ENCODE data around the gene SGCA. TPM values are rescaled to one million over a fixed set of nuclear protein-coding genes. Genes with fewer than 3 reads are reported as not detected.
A peak's percentile ranks its signal among the peaks of the same experiment; 100 is the strongest.

The SGCA gene
- total RNA-seq, 1 donor from 2014 or later, result 1.7 TPM

DNA sequence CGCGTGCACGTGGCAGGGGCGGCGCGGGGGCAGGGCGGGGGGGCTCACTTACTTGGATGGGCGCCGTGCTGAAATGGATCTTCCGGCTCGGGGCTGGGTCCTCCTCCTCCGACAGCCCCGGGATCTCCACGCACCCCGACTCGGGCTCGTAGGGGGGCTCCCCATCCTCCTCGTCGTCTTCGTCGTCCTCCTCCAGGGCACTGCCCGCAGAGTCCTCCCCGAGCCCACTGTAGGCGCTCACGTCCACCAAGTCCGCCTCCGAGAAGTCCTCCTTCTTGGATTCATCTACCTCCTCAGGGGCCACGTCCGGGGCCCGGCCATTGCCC lies 16.8 kb upstream of the SGCA start:
- H3K4me1 Mint-ChIP-seq, result peaks cover 45% of the 10 kb centered on the region

DNA sequence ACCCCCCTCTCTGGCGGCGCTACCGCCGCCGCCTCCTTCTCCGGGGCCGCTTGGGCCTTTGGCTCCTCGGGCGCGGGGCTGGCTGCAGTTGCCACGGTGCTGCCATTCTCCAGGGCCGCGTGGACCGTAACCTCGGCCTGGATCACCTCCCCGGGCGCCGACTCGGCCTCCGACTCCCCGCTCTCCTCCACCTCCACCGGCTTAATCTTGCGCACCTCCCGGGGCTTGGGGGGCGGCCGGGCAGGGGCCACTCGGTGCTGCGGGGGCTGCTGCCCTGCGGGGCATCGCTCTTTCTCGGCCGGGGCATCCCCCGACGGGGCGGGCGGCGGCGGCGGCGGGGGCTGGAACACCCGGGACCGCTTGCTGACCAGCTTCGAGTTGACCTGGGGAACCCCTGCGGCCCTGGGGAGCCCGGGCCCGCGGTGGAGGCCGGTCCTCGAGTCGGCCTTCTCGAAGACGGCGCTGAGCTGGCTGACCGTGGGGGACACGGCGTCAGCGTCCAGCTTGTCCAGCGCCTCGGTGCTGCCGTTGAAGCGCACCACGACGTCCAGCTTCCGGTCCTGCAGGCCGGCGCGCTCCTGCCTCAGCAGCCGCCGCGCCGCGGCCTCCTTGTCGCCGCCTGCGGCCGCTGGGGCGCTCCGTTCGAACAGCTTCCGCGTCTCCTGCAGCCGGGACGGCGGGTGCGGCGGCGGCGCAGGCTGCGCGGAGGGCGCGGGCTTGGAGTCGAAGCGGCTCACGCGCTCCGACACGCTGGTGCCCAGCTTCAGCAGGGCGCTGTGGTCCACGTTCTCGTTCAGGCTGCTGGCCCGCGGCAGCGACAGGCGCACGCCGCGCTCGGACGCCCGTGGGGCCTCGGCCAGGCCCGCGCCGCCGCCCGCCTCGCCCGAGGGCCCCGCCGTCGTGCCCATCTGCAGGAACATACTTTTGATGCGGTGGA lies 16.1 kb upstream of the SGCA start:
- Mint-ChIP-seq H3K9me3 (no peaks in the 10 kb centered on the region), H3K4me3 (peak overlapping the region; percentile 100), H3K27me3 (no peaks in the 10 kb centered on the region), H3K27ac (peak overlapping the region; percentile 96), H3K4me1 (peaks cover 45% of the 10 kb centered on the region), H3K36me3 (ENCODE audit: low read depth) (peaks cover 50% of the 10 kb centered on the region)
- ChIA-PET POLR2A (interaction anchor here (0.6 to 7.1 kb wide), 9 partner anchors 10 to 409 kb away, joined by 4 to 82 read pairs (median 19); partner anchors contain the start of genes PDK2 and SAMD14), CTCF (interaction anchor here (0.7 to 7.2 kb wide), 6 partner anchors 9 to 55 kb away, joined by 3 to 64 read pairs (median 4); no protein-coding TSS in a partner anchor)
- no peak for ATAC-seq (ENCODE audit: low read depth)
- DNase-seq, result peak; percentile 56
- TF ChIP-seq, protein P1, sequence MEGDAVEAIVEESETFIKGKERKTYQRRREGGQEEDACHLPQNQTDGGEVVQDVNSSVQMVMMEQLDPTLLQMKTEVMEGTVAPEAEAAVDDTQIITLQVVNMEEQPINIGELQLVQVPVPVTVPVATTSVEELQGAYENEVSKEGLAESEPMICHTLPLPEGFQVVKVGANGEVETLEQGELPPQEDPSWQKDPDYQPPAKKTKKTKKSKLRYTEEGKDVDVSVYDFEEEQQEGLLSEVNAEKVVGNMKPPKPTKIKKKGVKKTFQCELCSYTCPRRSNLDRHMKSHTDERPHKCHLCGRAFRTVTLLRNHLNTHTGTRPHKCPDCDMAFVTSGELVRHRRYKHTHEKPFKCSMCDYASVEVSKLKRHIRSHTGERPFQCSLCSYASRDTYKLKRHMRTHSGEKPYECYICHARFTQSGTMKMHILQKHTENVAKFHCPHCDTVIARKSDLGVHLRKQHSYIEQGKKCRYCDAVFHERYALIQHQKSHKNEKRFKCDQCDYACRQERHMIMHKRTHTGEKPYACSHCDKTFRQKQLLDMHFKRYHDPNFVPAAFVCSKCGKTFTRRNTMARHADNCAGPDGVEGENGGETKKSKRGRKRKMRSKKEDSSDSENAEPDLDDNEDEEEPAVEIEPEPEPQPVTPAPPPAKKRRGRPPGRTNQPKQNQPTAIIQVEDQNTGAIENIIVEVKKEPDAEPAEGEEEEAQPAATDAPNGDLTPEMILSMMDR (IDR thresholded peaks at IDR 0.05), result no peak
- intact Hi-C loops (cut with micrococcal nuclease), result loop anchor here (2.0 to 10.0 kb wide), 2 partner anchors 49 to 385 kb away; partner anchors contain the start of gene FAM117A

More for the DNA sequence above, 16.8 kb upstream of the SGCA start:
- Mint-ChIP-seq H3K9me3 (no peaks in the 10 kb centered on the region), H3K4me3 (peak overlapping the region; percentile 100), H3K27me3 (no peaks in the 10 kb centered on the region), H3K36me3 (ENCODE audit: low read depth) (peaks cover 57% of the 10 kb centered on the region), H3K27ac (peak overlapping the region; percentile 96)
- ATAC-seq (ENCODE audit: low read depth) (no peak), DNase-seq (no peak)
- ChIA-PET POLR2A (interaction anchor here (0.6 to 7.1 kb wide), 15 partner anchors 8 to 409 kb away, joined by 3 to 82 read pairs (median 5); partner anchors contain the start of genes KAT7, LRRC59, PDK2 and SAMD14), CTCF (interaction anchor here (1.0 to 7.2 kb wide), 6 partner anchors 12 to 55 kb away, joined by 3 to 64 read pairs (median 4); partner anchors contain the start of gene PDK2)
- intact Hi-C loops (cut with micrococcal nuclease), result loop anchor here (2.0 to 10.0 kb wide), 2 partner anchors 50 to 384 kb away; partner anchors contain the start of gene FAM117A
- TF ChIP-seq, protein P1 (IDR thresholded peaks at IDR 0.05), result no peak

DNA sequence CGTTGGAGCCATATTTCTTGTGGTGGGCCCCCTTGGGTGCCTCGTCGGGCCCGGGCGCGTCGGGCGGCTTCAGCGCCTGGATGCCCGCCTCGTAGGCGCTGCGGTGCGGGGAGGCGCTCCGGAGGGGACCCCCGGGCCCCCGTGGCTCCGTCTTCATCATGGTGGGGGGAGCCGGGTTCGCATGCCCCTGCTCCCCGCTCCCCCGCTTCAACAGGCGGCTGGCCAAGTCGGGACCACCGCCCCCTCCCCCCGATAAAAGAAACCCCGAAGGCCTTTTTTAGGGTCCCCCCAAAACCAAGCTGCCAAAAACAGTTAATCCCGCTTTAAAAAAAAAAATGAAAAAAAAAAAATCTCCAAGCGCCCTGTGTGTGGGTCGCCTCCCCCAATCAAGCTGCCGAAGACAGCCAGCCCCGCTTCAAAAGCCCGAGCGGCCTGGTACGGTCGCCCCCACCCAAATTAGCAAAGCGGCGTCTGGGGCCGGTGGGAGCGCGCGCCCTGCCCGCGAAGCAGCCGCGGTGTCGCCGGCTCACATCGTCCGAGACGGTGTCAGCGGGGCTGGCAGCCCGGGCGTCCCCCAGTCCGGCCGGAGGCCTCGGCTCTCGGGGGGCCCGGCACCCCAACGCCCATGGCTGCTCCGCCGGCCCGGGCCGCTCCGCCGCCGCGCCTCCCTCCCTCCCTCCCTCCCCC lies 15.3 kb upstream of the SGCA start, which contains the start of gene PPP1R9B:
Gene PPP1R9B, minus strand, starts transcription at position 324 of the 687 bp plus-strand sequence. Its CDS starts 164 bp downstream, at position 160.
- ATAC-seq (ENCODE audit: low read depth) (no peak), DNase-seq (no peak)
- Mint-ChIP-seq H3K9me3 (no peaks in the 10 kb centered on the region), H3K27me3 (no peaks in the 10 kb centered on the region), H3K27ac (peak within 1 kb of the TSS; percentile 91), H3K4me1 (peaks cover 42% of the 10 kb centered on the region), H3K36me3 (ENCODE audit: low read depth) (peaks cover 42% of the 10 kb centered on the region), H3K4me3 (peak within 1 kb of the TSS; percentile 100)
- intact Hi-C loops (cut with micrococcal nuclease), result loop anchor here (1.0 kb wide), 1 partner anchor 55 kb away; the partner anchor contains the start of gene PDK2
- POLR2A ChIA-PET, result interaction anchor here (0.6 to 7.1 kb wide), 11 partner anchors 11 to 717 kb away, joined by 3 to 82 read pairs (median 7); partner anchors contain the start of genes LUC7L3, PDK2 and SAMD14
- CTCF ChIA-PET, result interaction anchor here (1.1 to 7.2 kb wide), 4 partner anchors 11 to 56 kb away, joined by 4 to 64 read pairs (median 6); no protein-coding TSS in a partner anchor
- TF ChIP-seq, protein P1 (IDR thresholded peaks at IDR 0.05), result no peak

DNA sequence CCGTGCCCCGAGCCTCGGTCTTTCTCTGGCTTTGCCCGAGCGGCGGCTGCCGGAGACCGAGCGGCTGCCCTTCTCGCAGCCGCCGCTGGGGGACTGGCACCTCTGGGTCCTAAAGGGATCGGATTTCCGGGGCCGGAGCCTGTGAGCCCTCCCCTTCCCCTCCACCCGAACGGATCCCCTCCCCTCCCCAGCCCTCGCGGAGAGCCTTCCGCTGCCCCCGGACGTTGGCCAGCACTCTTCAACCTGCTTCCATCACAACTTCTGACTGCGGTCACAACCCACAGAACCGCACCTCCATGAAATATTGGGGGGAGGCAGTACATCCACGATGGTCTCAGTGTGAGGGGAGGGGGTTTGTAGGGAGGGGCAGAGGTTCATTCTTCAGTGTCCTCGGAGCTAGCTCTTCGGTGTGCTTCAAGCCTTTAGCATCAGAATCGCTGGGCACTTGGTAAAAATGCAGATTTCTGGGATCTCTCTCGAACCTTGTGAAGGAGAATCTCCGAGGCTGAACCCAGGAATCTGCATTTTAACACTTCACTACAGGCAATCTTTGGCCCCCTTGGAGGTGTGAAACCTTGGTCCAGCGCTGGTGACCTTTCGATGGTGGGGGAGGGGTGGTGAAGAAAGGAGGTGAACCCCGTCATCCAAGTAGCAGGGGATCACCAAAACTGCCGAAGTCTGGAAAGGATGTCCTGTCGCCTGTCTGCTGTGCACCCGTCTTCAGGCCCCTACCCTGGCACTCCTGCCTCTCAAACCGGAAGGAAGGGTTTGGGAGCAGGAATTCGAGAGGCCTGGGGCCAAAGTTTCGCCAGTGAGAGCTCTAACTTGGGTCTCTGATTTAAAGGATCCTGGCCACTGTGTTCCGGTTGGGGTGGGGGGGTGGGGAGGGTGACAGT lies 14.5 kb upstream of the SGCA start:
- H3K27ac Mint-ChIP-seq, result peak overlapping the region; percentile 91
- TF ChIP-seq, protein P1 (IDR thresholded peaks at IDR 0.05), result no peak
- DNase-seq (peak; percentile 80), ATAC-seq (ENCODE audit: low read depth) (peak; percentile 40)
- H3K4me1 Mint-ChIP-seq, result peaks cover 34% of the 10 kb centered on the region
- H3K9me3 Mint-ChIP-seq, result no peaks in the 10 kb centered on the region
- ChIA-PET CTCF (interaction anchor here (0.6 to 7.2 kb wide), 9 partner anchors 10 to 301 kb away, joined by 3 to 64 read pairs (median 5); no protein-coding TSS in a partner anchor), POLR2A (interaction anchor here (0.6 to 7.1 kb wide), 18 partner anchors 8 to 716 kb away, joined by 3 to 82 read pairs (median 6); partner anchors contain the start of genes LUC7L3 and SAMD14)
- H3K27me3 Mint-ChIP-seq, result no peaks in the 10 kb centered on the region
- H3K36me3 Mint-ChIP-seq (ENCODE audit: low read depth), result peaks cover 36% of the 10 kb centered on the region
- peak overlapping the region; percentile 93 for H3K4me3 Mint-ChIP-seq
- intact Hi-C loops (cut with micrococcal nuclease), result loop anchor here (1.0 kb wide), 1 partner anchor 56 kb away; the partner anchor contains the start of gene PDK2

Data from activated B cell treated with CpG ODN at 0.5 μM for 24 hours (primary cell).